T-helper 2 cell treated with Interferon-gamma antibody and Interleukin-4, amounts not matched to agents 5 μg/mL and 100 μg/mL, for 36 hours (primary cell): ENCODE measurements around the gene ITIH3.

ENCODE experiments used
- DNase-seq: peaks from one replicate; pipeline ENCODE4 v3.0.0; 2021; ENCODE audit warnings: low spot score
- H3K27ac Mint-ChIP-seq: one replicate; pipeline ENCODE4 v1.8.0; 2021; ENCODE audit warnings: mild to moderate bottlenecking, mixed read lengths
- H3K27me3 Mint-ChIP-seq: one replicate; pipeline ENCODE4 v1.8.0; 2021; ENCODE audit warnings: low read depth, mixed read lengths
- H3K36me3 Mint-ChIP-seq: one replicate; pipeline ENCODE4 v1.8.0; 2021; ENCODE audit warnings: low read depth, mixed read lengths
- H3K4me1 Mint-ChIP-seq: one replicate; pipeline ENCODE4 v1.8.0; 2021; ENCODE audit warnings: low read depth, mixed read lengths
- H3K4me3 Mint-ChIP-seq: one replicate; pipeline ENCODE4 v1.8.0; 2022; ENCODE audit warnings: mild to moderate bottlenecking, moderate library complexity, mixed read lengths
- H3K9me3 Mint-ChIP-seq: one replicate; pipeline ENCODE4 v1.8.0; 2021; ENCODE audit warnings: mixed read lengths

Gene ITIH3

DNA sequence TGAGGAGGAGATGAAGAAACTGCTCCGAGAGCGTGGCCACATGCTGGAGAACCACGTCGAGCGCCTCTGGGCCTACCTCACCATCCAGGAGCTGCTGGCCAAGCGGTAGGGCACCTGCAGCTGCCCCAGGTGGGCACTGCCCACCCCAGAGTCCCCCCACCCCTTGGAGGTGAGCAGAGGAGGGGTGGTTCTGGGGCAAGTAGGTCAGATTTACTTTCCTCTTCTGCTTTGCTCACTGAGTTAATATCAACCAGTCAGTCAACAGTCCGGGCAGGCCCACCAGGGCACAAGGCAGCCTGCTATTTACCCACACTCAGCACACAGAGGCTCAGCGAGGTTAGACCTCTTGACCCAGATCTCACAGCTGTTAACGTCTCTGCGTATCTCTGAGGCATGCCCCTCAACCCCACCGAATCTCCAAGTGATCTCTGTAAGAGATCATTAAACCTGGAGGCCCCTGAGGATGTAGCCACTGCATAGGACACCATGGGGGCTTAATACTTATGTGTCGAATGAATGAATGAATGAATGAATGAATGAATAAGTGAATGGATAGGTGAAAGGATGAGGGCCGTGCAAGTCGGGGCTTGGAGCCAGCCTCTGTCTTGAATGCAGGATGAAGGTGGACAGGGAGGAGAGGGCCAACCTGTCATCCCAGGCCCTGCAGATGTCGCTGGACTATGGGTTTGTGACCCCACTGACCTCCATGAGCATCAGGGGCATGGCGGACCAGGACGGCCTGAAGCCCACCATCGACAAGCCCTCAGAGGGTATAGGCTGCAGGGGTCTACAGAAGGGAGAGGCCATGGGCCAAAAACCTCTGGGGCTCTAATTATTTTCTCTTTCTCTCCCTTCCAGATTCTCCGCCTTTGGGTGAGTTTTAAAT lies 8.0 kb upstream of the ITIH3 start:
- DNase-seq, result no peak
- no peak overlapping the region for H3K27ac Mint-ChIP-seq
- no peaks in the 10 kb centered on the region for H3K27me3 Mint-ChIP-seq
- H3K36me3 Mint-ChIP-seq, result no peaks in the 10 kb centered on the region
- no peaks in the 10 kb centered on the region for H3K9me3 Mint-ChIP-seq
- no peak overlapping the region for H3K4me3 Mint-ChIP-seq
- no peaks in the 10 kb centered on the region for H3K4me1 Mint-ChIP-seq

GRCh38 chr3:52787246-52787645 lies 7.3 kb upstream of the ITIH3 start:
- Mint-ChIP-seq H3K4me1 (no peaks in the 10 kb centered on the region), H3K9me3 (no peaks in the 10 kb centered on the region), H3K4me3 (no peak overlapping the region), H3K27ac (no peak overlapping the region), H3K36me3 (no peaks in the 10 kb centered on the region), H3K27me3 (no peaks in the 10 kb centered on the region)
- DNase-seq, result no peak

DNA sequence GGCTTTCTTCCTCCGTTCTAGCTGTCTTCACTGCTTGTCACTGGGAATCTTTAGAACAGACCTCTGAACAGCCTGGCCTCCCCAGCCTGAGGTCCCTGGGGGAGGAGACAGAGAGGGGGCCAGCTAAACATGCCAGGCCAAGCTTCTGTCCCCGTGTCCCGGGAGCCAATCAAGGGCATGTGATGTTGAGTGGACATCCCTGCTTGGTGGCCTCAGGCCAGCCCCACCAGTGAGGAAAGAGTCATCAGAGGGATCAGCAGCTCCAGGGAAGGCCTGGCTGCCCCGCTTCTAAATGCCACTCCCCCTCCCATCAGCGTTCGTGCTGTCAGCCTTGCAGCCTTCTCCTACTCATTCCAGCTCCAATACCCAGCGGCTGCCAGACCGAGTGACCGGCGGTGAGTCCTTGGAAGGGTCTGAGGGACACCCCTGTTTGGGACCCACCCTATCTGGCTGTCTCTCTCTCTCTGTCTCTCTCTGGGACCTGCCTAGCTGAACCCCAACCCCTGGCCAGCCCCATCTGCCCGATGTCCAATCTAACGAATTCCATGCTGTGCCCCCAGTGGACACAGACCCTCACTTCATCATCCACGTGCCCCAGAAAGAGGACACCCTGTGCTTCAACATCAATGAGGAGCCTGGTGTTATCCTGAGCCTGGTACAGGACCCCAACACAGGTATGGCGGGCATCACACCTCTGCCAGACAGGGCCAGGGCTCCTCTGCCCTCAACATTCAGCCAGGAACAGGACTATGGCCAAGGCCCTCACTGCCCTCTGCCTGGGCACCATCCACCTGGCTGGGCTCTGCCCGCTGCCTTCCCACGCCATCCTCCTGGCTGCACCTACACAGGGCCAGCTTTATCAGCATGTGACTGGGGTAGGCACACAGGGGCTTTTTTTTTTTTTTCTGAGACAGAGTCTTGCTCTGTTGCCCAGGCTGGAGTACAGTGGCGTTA lies 6.6 kb upstream of the ITIH3 start:
- no peaks in the 10 kb centered on the region for H3K36me3 Mint-ChIP-seq
- DNase-seq, result no peak
- no peak overlapping the region for H3K4me3 Mint-ChIP-seq
- H3K9me3 Mint-ChIP-seq, result no peaks in the 10 kb centered on the region
- no peak overlapping the region for H3K27ac Mint-ChIP-seq
- H3K4me1 Mint-ChIP-seq, result no peaks in the 10 kb centered on the region
- no peaks in the 10 kb centered on the region for H3K27me3 Mint-ChIP-seq

DNA sequence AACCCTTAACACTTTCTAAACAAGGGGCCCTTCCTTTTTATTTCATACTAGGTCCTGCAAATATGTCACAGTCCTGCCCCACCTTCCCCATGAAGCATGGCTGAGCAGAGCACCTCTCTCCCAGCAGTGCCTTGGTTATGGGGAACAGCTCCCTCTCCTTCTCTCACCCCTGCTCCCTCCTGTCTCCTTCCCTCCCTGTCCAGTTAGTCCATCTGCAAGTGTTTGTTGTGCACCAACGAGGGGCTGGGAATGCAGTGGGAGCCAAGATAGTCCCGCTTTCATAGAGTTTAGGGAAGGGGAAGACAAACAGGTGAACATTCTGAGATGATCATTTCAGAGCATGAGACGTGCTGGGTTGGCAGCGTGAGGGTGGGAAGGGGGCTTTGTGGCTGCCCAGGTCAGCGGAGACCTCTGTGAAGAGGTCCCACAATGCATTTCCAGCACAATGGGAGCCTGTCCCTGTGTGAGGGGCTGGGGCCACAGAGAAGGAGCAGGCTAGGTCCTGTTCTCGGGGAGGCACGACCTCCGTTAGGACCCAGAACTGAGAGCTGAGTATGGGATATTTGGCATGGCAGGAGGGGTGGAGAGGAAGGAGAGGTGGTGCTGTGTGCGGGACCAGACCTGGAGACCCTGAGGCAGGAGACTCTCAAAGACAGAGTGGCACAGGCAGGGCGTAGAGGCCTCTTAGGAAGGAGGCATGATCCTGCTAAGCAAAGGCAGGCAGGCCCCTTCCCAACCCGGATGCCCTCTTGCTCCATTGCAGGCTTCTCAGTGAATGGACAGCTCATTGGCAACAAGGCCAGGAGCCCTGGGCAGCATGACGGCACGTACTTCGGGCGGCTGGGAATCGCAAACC lies 5.5 kb upstream of the ITIH3 start:
- H3K4me1 Mint-ChIP-seq, result no peaks in the 10 kb centered on the region
- H3K36me3 Mint-ChIP-seq, result no peaks in the 10 kb centered on the region
- no peak overlapping the region for H3K27ac Mint-ChIP-seq
- no peaks in the 10 kb centered on the region for H3K27me3 Mint-ChIP-seq
- no peak overlapping the region for H3K4me3 Mint-ChIP-seq
- H3K9me3 Mint-ChIP-seq, result no peaks in the 10 kb centered on the region
- DNase-seq, result no peak

DNA sequence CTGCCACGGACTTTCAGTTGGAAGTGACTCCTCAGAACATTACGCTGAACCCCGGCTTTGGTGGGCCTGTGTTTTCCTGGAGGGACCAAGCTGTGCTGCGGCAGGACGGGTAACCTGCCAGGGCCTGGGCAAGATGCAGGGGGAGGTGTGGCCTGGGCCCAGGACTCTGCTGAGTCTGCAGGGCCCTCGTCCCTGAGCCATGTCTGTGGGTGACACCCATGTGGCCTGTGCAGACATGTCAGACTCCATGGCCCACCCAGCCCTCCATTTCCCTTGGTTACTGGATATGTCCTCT lies 4.9 kb upstream of the ITIH3 start:
- Mint-ChIP-seq H3K4me3 (no peak overlapping the region), H3K36me3 (no peaks in the 10 kb centered on the region), H3K4me1 (no peaks in the 10 kb centered on the region), H3K9me3 (no peaks in the 10 kb centered on the region), H3K27me3 (no peaks in the 10 kb centered on the region), H3K27ac (no peak overlapping the region)
- no peak for DNase-seq

DNA sequence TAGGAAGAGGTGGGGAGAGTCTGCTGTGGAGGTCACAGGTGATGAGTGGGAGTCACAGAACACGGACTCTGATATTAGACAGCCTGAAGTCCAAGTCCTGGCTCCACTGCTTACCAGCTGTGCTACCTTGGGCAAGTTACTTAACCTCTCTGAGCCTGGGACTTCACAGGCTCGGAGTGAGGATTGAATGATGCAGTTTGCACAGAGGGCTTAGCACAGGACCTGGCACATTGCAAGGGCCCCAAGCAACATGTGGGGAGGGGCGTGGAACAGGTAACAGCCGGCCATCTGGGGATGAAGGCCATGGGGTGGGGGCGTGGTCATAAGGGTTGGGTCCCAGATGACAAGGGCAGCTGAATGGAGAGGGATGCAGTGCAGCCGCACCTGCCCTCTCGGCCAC lies 4.3 kb upstream of the ITIH3 start:
- H3K4me3 Mint-ChIP-seq, result no peak overlapping the region
- H3K27me3 Mint-ChIP-seq, result no peaks in the 10 kb centered on the region
- DNase-seq, result no peak
- H3K9me3 Mint-ChIP-seq, result no peaks in the 10 kb centered on the region
- H3K4me1 Mint-ChIP-seq, result no peaks in the 10 kb centered on the region
- no peak overlapping the region for H3K27ac Mint-ChIP-seq
- H3K36me3 Mint-ChIP-seq, result no peaks in the 10 kb centered on the region

DNA sequence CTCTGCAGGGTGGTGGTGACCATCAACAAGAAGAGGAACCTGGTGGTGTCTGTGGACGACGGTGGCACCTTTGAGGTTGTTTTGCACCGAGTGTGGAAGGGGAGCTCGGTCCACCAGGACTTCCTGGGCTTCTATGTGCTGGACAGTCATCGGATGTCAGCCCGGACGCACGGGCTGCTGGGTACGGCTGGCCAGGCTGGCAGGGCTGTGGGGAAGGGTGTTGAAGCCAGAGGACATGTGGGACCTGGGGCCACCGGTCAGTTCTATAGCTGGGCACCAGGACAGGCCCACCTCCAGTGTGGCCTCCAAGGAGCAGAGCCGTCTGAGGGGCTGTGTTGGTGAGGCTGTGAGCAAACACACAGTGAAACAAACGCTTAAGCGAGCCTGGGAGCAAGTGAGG lies 3.9 kb upstream of the ITIH3 start:
- Mint-ChIP-seq H3K9me3 (no peaks in the 10 kb centered on the region), H3K36me3 (no peaks in the 10 kb centered on the region), H3K4me3 (no peak overlapping the region), H3K27ac (no peak overlapping the region), H3K27me3 (no peaks in the 10 kb centered on the region), H3K4me1 (no peaks in the 10 kb centered on the region)
- no peak for DNase-seq

DNA sequence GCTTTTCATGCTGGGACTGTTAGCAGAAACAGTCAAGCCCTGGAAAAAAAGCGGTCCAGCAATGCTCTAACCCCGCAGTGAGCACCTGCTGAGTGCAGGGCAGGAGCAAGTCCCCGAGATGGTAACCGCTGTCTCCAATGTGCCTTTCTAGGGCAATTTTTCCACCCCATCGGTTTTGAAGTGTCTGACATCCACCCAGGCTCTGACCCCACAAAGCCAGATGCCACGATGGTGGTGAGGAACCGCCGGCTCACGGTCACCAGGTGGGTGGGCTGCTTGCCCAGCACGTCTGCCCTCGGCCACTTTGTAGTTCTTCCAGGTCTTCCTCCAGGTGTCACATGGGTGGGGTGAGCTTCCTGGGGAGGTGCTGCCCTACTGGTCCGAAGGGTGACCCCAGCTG lies 3.2 kb upstream of the ITIH3 start:
- H3K9me3 Mint-ChIP-seq, result no peaks in the 10 kb centered on the region
- no peak overlapping the region for H3K4me3 Mint-ChIP-seq
- H3K4me1 Mint-ChIP-seq, result no peaks in the 10 kb centered on the region
- H3K36me3 Mint-ChIP-seq, result no peaks in the 10 kb centered on the region
- no peaks in the 10 kb centered on the region for H3K27me3 Mint-ChIP-seq
- no peak overlapping the region for H3K27ac Mint-ChIP-seq
- DNase-seq, result no peak

GRCh38 chr3:52791928-52792327 lies 2.7 kb upstream of the ITIH3 start:
- no peak overlapping the region for H3K4me3 Mint-ChIP-seq
- no peaks in the 10 kb centered on the region for H3K4me1 Mint-ChIP-seq

DNA sequence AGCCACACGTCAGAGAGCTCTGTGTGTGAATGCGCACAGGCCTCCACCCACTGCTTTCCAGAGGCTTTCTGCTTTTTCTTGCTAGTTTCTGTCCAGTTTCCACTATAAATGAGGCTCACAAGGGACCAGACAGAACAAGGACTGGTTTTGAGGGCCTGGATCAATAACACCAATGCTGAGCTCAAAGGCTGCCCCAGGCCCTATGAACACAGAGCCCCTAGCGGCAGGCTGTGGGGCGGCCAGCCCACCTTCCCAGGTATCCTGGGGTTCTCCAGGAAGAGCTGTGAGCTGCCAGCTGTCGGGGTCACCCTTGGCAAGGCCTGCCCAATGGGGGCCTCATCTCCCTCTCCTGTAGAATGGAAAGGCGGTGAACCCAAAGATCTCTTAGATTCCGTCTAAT lies 2.2 kb upstream of the ITIH3 start:
- no peaks in the 10 kb centered on the region for H3K36me3 Mint-ChIP-seq
- H3K27ac Mint-ChIP-seq, result no peak overlapping the region
- no peak overlapping the region for H3K4me3 Mint-ChIP-seq
- no peaks in the 10 kb centered on the region for H3K9me3 Mint-ChIP-seq
- no peaks in the 10 kb centered on the region for H3K27me3 Mint-ChIP-seq
- H3K4me1 Mint-ChIP-seq, result no peaks in the 10 kb centered on the region
- DNase-seq, result no peak

More at GRCh38 chr3:52791928-52792327, 2.7 kb upstream of the ITIH3 start:
- H3K27ac Mint-ChIP-seq, result no peak overlapping the region
- no peaks in the 10 kb centered on the region for H3K9me3 Mint-ChIP-seq
- no peak for DNase-seq
- H3K36me3 Mint-ChIP-seq, result no peaks in the 10 kb centered on the region
- H3K27me3 Mint-ChIP-seq, result no peaks in the 10 kb centered on the region

- DNase-seq, result no peak
- H3K27ac Mint-ChIP-seq, result no peak overlapping the region
- H3K4me1 Mint-ChIP-seq, result no peaks in the 10 kb centered on the region
- H3K9me3 Mint-ChIP-seq, result no peaks in the 10 kb centered on the region
- no peak overlapping the region for H3K4me3 Mint-ChIP-seq
- no peaks in the 10 kb centered on the region for H3K27me3 Mint-ChIP-seq
- no peaks in the 10 kb centered on the region for H3K36me3 Mint-ChIP-seq
Measured at GRCh38 chr3:52792961-52793695, 1.5 kb upstream of the ITIH3 start.

DNA sequence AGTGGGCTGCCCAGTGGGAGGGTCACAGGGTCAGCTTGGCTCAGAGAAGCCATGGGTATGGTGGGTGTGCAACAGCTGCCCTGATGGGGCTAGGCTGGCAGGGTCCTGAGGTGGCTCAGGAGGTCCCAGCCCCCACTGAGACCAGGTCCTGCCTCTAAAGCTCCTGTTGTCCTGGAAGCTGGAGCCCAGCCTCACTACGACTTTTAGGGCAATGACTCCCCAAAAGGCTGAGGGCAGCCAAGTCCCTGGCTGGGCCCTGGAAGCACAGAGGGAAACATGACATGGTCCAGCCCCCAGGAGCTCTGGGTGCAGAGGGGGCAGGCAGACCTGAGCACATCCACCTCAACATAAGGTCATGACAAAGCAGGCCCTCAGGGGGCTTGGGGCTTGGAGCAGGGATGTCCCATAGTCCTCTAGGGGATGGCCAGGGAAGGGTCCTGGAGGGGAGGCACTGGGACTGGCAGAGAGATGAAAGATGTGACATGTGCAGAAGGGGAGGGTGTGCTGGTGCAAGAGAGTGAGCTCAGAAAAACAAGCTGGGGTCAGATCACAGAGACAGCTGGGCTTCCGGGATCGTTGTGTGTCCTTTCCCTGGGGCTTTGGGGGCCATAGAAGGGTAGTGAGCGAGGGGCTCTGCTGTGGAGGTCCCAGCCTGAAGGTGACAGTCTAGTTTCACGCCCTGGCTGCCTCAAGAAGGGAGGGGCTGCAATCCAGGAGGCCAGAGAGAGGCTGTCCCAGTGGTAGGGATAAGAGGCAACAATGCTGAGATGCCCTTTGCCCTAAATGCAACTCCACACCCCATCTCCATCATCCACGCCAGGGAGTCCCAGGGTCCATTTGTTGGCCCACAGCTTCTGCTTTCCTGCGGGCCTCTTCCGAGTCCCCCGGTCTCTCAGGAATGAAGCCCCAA lies 639 bp upstream of the ITIH3 start:
- Mint-ChIP-seq H3K4me3 (no peak overlapping the region), H3K36me3 (no peaks in the 10 kb centered on the region), H3K27me3 (no peaks in the 10 kb centered on the region), H3K9me3 (no peaks in the 10 kb centered on the region), H3K27ac (no peak overlapping the region), H3K4me1 (no peaks in the 10 kb centered on the region)
- no peak for DNase-seq
